Stimulated activated naive CD8-positive, alpha-beta T cell treated with anti-CD3 and anti-CD28 coated beads, Interleukin-15, Interleukin-2, amounts not matched to agents 100 ng/mL and 50 ng/mL, for 24 hours (primary cell): ENCODE results near the gene NPR3.
"Not testable (repeated sequence)": the region's sequence is repeated elsewhere in the genome, so short reads cannot be mapped to it uniquely, and the experiment has no call there.

Experiments used
- H3K27ac Mint-ChIP-seq: one replicate; pipeline ENCODE4 v1.8.0; 2021; ENCODE audit warnings: mild to moderate bottlenecking, mixed read lengths
- H3K27me3 Mint-ChIP-seq: one replicate; pipeline ENCODE4 v1.8.0; 2021; ENCODE audit warnings: mixed read lengths
- H3K36me3 Mint-ChIP-seq: one replicate; pipeline ENCODE4 v1.8.0; 2021; ENCODE audit warnings: low read depth, mixed read lengths
- H3K4me1 Mint-ChIP-seq: one replicate; pipeline ENCODE4 v1.8.0; 2021; ENCODE audit warnings: low read depth, mixed read lengths
- H3K4me3 Mint-ChIP-seq: one replicate; pipeline ENCODE4 v1.8.0; 2021; ENCODE audit warnings: mild to moderate bottlenecking, mixed read lengths
- H3K9me3 Mint-ChIP-seq: one replicate; pipeline ENCODE4 v1.8.0; 2021; ENCODE audit warnings: mixed read lengths

The NPR3 gene

GRCh38 chr5:32802764-32803163 lies 91.6 kb downstream of the NPR3 start:
- Mint-ChIP-seq H3K36me3 (no peaks in the 10 kb centered on the region), H3K9me3 (peaks cover 18% of the 10 kb centered on the region), H3K27me3 (no peaks in the 10 kb centered on the region), H3K4me1 (no peaks in the 10 kb centered on the region), H3K27ac (no peak overlapping the region), H3K4me3 (no peak overlapping the region)

- Mint-ChIP-seq H3K4me1 (no peaks in the 10 kb centered on the region), H3K36me3 (no peaks in the 10 kb centered on the region), H3K27me3 (no peaks in the 10 kb centered on the region), H3K27ac (no peak overlapping the region), H3K9me3 (peaks cover 18% of the 10 kb centered on the region), H3K4me3 (no peak overlapping the region)
Measured at GRCh38 chr5:32803656-32804055, 92.5 kb downstream of the NPR3 start.

- peaks cover 14% of the 10 kb centered on the region for H3K9me3 Mint-ChIP-seq
- not testable (repeated sequence) for H3K27me3 Mint-ChIP-seq, H3K27ac Mint-ChIP-seq, H3K36me3 Mint-ChIP-seq, H3K4me1 Mint-ChIP-seq, H3K4me3 Mint-ChIP-seq
Measured at GRCh38 chr5:32805462-32805861, 94.3 kb downstream of the NPR3 start.

GRCh38 chr5:32805971-32806638 lies 95.0 kb downstream of the NPR3 start:
- Mint-ChIP-seq H3K9me3 (peaks cover 14% of the 10 kb centered on the region), H3K36me3 (no peaks in the 10 kb centered on the region), H3K4me1 (no peaks in the 10 kb centered on the region), H3K27me3 (peaks cover 3% of the 10 kb centered on the region), H3K27ac (no peak overlapping the region), H3K4me3 (no peak overlapping the region)

GRCh38 chr5:32808783-32809182 lies 97.7 kb downstream of the NPR3 start:
- Mint-ChIP-seq H3K27me3 (peaks cover 3% of the 10 kb centered on the region), H3K36me3 (no peaks in the 10 kb centered on the region), H3K4me1 (no peaks in the 10 kb centered on the region), H3K27ac (no peak overlapping the region), H3K4me3 (no peak overlapping the region), H3K9me3 (peaks cover under 1% of the 10 kb centered on the region)

- no peak overlapping the region for H3K4me3 Mint-ChIP-seq
- H3K36me3 Mint-ChIP-seq: no peaks in the 10 kb centered on the region
- no peak overlapping the region for H3K27ac Mint-ChIP-seq
- peaks cover 3% of the 10 kb centered on the region for H3K27me3 Mint-ChIP-seq
- H3K4me1 Mint-ChIP-seq: no peaks in the 10 kb centered on the region
- peaks cover 5% of the 10 kb centered on the region for H3K9me3 Mint-ChIP-seq
Measured at GRCh38 chr5:32810804-32811203, 99.7 kb downstream of the NPR3 start.

- Mint-ChIP-seq H3K36me3 (no peaks in the 10 kb centered on the region), H3K9me3 (peaks cover 5% of the 10 kb centered on the region), H3K27me3 (peaks cover 3% of the 10 kb centered on the region), H3K4me3 (no peak overlapping the region), H3K4me1 (no peaks in the 10 kb centered on the region), H3K27ac (no peak overlapping the region)
Measured at GRCh38 chr5:32812399-32812798, 101.3 kb downstream of the NPR3 start.

- Mint-ChIP-seq H3K9me3 (peaks cover 5% of the 10 kb centered on the region), H3K36me3 (no peaks in the 10 kb centered on the region), H3K4me3 (no peak overlapping the region), H3K27ac (no peak overlapping the region), H3K4me1 (no peaks in the 10 kb centered on the region), H3K27me3 (peaks cover 3% of the 10 kb centered on the region)
Measured at GRCh38 chr5:32814141-32814540, 103.0 kb downstream of the NPR3 start.

- H3K4me1 Mint-ChIP-seq: no peaks in the 10 kb centered on the region
Measured at GRCh38 chr5:32814620-32815019, 103.5 kb downstream of the NPR3 start.

GRCh38 chr5:32827981-32828380 lies 116.9 kb downstream of the NPR3 start:
- Mint-ChIP-seq H3K4me1 (no peaks in the 10 kb centered on the region), H3K9me3 (peaks cover 4% of the 10 kb centered on the region), H3K27ac (no peak overlapping the region), H3K36me3 (no peaks in the 10 kb centered on the region), H3K4me3 (no peak overlapping the region), H3K27me3 (no peaks in the 10 kb centered on the region)

More at GRCh38 chr5:32814620-32815019, 103.5 kb downstream of the NPR3 start:
- Mint-ChIP-seq H3K27ac (no peak overlapping the region), H3K4me3 (no peak overlapping the region), H3K9me3 (peaks cover 5% of the 10 kb centered on the region), H3K36me3 (no peaks in the 10 kb centered on the region), H3K27me3 (peaks cover 3% of the 10 kb centered on the region)

GRCh38 chr5:32828492-32828891 lies 117.4 kb downstream of the NPR3 start:
- Mint-ChIP-seq H3K9me3 (peaks cover 4% of the 10 kb centered on the region), H3K36me3 (no peaks in the 10 kb centered on the region), H3K4me3 (no peak overlapping the region), H3K27me3 (no peaks in the 10 kb centered on the region), H3K4me1 (no peaks in the 10 kb centered on the region), H3K27ac (no peak overlapping the region)

GRCh38 chr5:32831624-32832023 lies 120.5 kb downstream of the NPR3 start:
- H3K9me3 Mint-ChIP-seq: peaks cover 4% of the 10 kb centered on the region
- no peaks in the 10 kb centered on the region for H3K36me3 Mint-ChIP-seq
- no peak overlapping the region for H3K27ac Mint-ChIP-seq
- H3K4me1 Mint-ChIP-seq: no peaks in the 10 kb centered on the region
- H3K4me3 Mint-ChIP-seq: no peak overlapping the region
- H3K27me3 Mint-ChIP-seq: no peaks in the 10 kb centered on the region

- no peaks in the 10 kb centered on the region for H3K4me1 Mint-ChIP-seq
Measured at GRCh38 chr5:32833127-32833526, 122.0 kb downstream of the NPR3 start.

GRCh38 chr5:32833663-32834062 lies 122.5 kb downstream of the NPR3 start:
- no peaks in the 10 kb centered on the region for H3K36me3 Mint-ChIP-seq
- no peaks in the 10 kb centered on the region for H3K4me1 Mint-ChIP-seq
- peaks cover 4% of the 10 kb centered on the region for H3K9me3 Mint-ChIP-seq
- H3K27me3 Mint-ChIP-seq: no peaks in the 10 kb centered on the region
- no peak overlapping the region for H3K4me3 Mint-ChIP-seq
- no peak overlapping the region for H3K27ac Mint-ChIP-seq

More at GRCh38 chr5:32833127-32833526, 122.0 kb downstream of the NPR3 start:
- Mint-ChIP-seq H3K9me3 (peaks cover 4% of the 10 kb centered on the region), H3K36me3 (no peaks in the 10 kb centered on the region), H3K27me3 (no peaks in the 10 kb centered on the region), H3K27ac (no peak overlapping the region), H3K4me3 (no peak overlapping the region)

- H3K36me3 Mint-ChIP-seq: no peaks in the 10 kb centered on the region
Measured at GRCh38 chr5:32834251-32834650, 123.1 kb downstream of the NPR3 start.

GRCh38 chr5:32836176-32836575 lies 125.1 kb downstream of the NPR3 start:
- Mint-ChIP-seq H3K4me1 (no peaks in the 10 kb centered on the region), H3K9me3 (peaks cover under 1% of the 10 kb centered on the region), H3K4me3 (no peak overlapping the region), H3K27ac (no peak overlapping the region), H3K27me3 (no peaks in the 10 kb centered on the region), H3K36me3 (no peaks in the 10 kb centered on the region)

More at GRCh38 chr5:32834251-32834650, 123.1 kb downstream of the NPR3 start:
- Mint-ChIP-seq H3K27me3 (no peaks in the 10 kb centered on the region), H3K4me1 (no peaks in the 10 kb centered on the region), H3K27ac (no peak overlapping the region), H3K9me3 (peaks cover 4% of the 10 kb centered on the region), H3K4me3 (no peak overlapping the region)
